Endodermal cell (in vitro differentiated cells): ENCODE measurements around the gene TSC2. TPM values are rescaled to one million over a fixed set of nuclear protein-coding genes. Genes with fewer than 3 reads are reported as not detected.

ENCODE experiments used
- DNase-seq: peaks from one replicate; pipeline ENCODE4 v3.0.0-alpha.2; 2017
- H3K27ac ChIP-seq: 2 replicates; pipeline ENCODE4 v1.5.1; 2013; ENCODE audit warnings: mild to moderate bottlenecking, low read depth, low read length, moderate library complexity
- H3K27me3 ChIP-seq: 2 replicates; pipeline ENCODE4 v1.6.1; 2013; ENCODE audit warnings: mild to moderate bottlenecking, low read length, moderate library complexity; ENCODE audit not compliant: insufficient read depth, control insufficient read depth, poor library complexity, severe bottlenecking
- H3K36me3 ChIP-seq: 2 replicates; pipeline ENCODE4 v1.7.0; 2013; ENCODE audit warnings: mild to moderate bottlenecking, low read length, moderate library complexity; ENCODE audit not compliant: control insufficient read depth, insufficient read depth
- H3K4me1 ChIP-seq: one replicate; pipeline ENCODE4 v1.7.0; 2013; ENCODE audit warnings: low read length; ENCODE audit not compliant: control insufficient read depth, insufficient read depth
- H3K4me3 ChIP-seq: 2 replicates; pipeline ENCODE4 v1.5.1; 2013; ENCODE audit warnings: mild to moderate bottlenecking, low read length, moderate library complexity
- H3K9ac ChIP-seq: 2 replicates; pipeline ENCODE4 v1.6.1; 2013; ENCODE audit warnings: mild to moderate bottlenecking, low read length, moderate library complexity; ENCODE audit not compliant: poor library complexity, severe bottlenecking; ENCODE audit errors: extremely low read depth
- H3K9me3 ChIP-seq: 2 replicates; pipeline ENCODE4 v1.6.1; 2013; ENCODE audit warnings: mild to moderate bottlenecking, low read length, moderate library complexity; ENCODE audit not compliant: control insufficient read depth
- H3K27ac Mint-ChIP-seq: 2 replicates; pipeline ENCODE4 v1.8.0; 2020; ENCODE audit warnings: mixed read lengths
- H3K27me3 Mint-ChIP-seq: 2 replicates; pipeline ENCODE4 v1.8.0; 2021; ENCODE audit warnings: mild to moderate bottlenecking, mixed read lengths; ENCODE audit not compliant: insufficient read depth
- H3K36me3 Mint-ChIP-seq: 2 replicates; pipeline ENCODE4 v1.8.0; 2020; ENCODE audit warnings: low read depth, mixed read lengths
- H3K4me1 Mint-ChIP-seq: 2 replicates; pipeline ENCODE4 v1.8.0; 2020; ENCODE audit warnings: mixed read lengths
- H3K4me3 Mint-ChIP-seq: 2 replicates; pipeline ENCODE4 v1.8.0; 2020; ENCODE audit warnings: mild to moderate bottlenecking, moderate library complexity, mixed read lengths
- H3K9me3 Mint-ChIP-seq: 2 replicates; pipeline ENCODE4 v1.8.0; 2020; ENCODE audit warnings: mild to moderate bottlenecking, mixed read lengths
- WGBS, 2 experiments: methylation state at CpG; one replicate each; pipeline versions ENCODE4 v1.1.5 to v1.1.7; 2013; ENCODE audit warnings: missing lambda C conversion rate in 2 of 2, mixed read lengths in 1 of 2; ENCODE audit not compliant: insufficient coverage in 1 of 2, insufficient read length in 1 of 2; 5-methylcytosine and 5-hydroxymethylcytosine counted together
- long read RNA-seq, 4 experiments: library from polyadenylated mRNA in 2 of 4; library from RNA in 1 of 4; library from capped mRNA in 1 of 4; stranded (forward) in 3 of 4; unstranded in 1 of 4; transcript quantifications; one replicate each; pipeline ENCODE4 v2.0.0, GENCODE V29; 2020 to 2021; ENCODE audit warnings: inconsistent platforms in 1 of 4
- polyA plus RNA-seq, 2 experiments: library from polyadenylated mRNA; stranded (reverse); fragments of 50-300 nt; gene quantifications; one replicate each; pipeline ENCODE4 v1.2.3, GENCODE V29; 2013
- total RNA-seq, 2 donors: library from RNA; stranded (reverse); fragmentation: NEBNext Ultra II Directional in 1 of 2; extraction: Animal tissue kit (Norgen Biotek cat#: 25700) in 1 of 2; gene quantifications; 2 replicates in 1 of 2; 3 replicates in 1 of 2; pipeline ENCODE4 v1.2.1, GENCODE V29; 2021
- TF ChIP-seq, protein P1 (sequence below): fragments of 200-600 bp; sonication (generic); conservative IDR thresholded peaks from 2 replicates; pipeline ENCODE4 v1.5.0; 2021; ENCODE audit warnings: antibody characterized with exemption, mild to moderate bottlenecking

TSC2 gene
- 100 to 1,000 TPM; 166 to 192 TPM for total RNA-seq
- polyA plus RNA-seq (2013, experiment 1 of 2): 81.6 TPM
- polyA plus RNA-seq (2013, experiment 2 of 2): 74.5 TPM
- long read RNA-seq, experiment 1, full-length matches to known transcripts: 6 of 32 reads
- long read RNA-seq, experiment 1, partial matches to known transcripts: 22 of 32 reads
- long read RNA-seq, experiment 1, other reads (novel, unspliced or antisense): 4 of 32 reads
- long read RNA-seq, experiment 2, full-length matches to known transcripts: 40 of 105 reads
- long read RNA-seq, experiment 2, partial matches to known transcripts: 41 of 105 reads
- long read RNA-seq, experiment 2, other reads (novel, unspliced or antisense): 24 of 105 reads
- long read RNA-seq, experiment 3, full-length matches to known transcripts: 55 of 132 reads
- long read RNA-seq, experiment 3, partial matches to known transcripts: 41 of 132 reads
- long read RNA-seq, experiment 3, other reads (novel, unspliced or antisense): 36 of 132 reads
- long read RNA-seq, experiment 4, partial matches to known transcripts: 6 of 9 reads
- long read RNA-seq, experiment 4, other reads (novel, unspliced or antisense): 3 of 9 reads

DNA sequence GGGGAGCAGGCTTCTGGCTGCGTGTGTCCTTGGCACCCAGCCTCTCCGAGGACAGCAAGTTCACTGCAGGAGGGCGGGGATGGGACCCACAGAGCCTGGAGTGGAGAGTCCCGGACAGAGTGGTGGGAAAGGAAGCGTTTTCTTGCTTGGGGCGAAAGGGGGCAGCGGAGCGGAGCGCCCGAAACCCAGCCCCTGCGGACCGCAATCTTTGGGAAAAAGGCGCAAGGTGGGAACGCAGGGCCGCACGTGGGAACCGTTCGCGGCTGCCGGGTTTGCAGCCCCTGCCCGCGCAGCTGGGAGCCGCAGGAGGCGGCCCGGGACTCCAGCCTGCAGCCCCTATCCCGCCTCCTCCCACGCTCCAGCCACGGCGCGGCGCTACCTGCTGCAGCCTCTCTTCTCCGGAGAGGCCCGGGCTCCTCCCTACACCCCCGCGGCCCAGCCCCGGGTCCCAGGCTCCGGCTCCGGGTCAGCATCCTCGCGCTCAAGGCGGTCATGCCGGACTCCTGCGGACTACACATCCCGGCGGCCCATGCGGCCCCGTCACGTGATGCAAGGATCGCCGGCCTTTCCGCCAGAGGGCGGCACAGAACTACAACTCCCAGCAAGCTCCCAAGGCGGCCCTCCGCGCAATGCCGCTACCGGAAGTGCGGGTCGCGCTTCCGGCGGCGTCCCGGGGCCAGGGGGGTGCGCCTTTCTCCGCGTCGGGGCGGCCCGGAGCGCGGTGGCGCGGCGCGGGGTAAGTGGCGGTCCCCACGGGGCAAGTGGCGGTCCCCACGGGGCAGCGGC lies at the start of gene TSC2, which contains the start of gene NTHL1:
TSS of gene TSC2 (plus strand) at position 656 of the 786 bp plus-strand sequence. CDS start 631 bp downstream, outside the sequence.
TSS of gene NTHL1 (minus strand) at position 505 of the 786 bp plus-strand sequence. CDS start at position 494, 11 bp downstream.
- Histone ChIP-seq H3K4me3 (peak within 1 kb of the TSS; percentile 87), H3K9me3 (no peaks in the 10 kb centered on the region), H3K36me3 (peaks cover 15% of the 10 kb centered on the region), H3K27ac (no peak within 1 kb of the TSS), H3K4me1 (no peaks in the 10 kb centered on the region), H3K9ac (peak within 1 kb of the TSS; percentile 51), H3K27me3 (no peaks in the 10 kb centered on the region)
- Mint-ChIP-seq H3K4me1 (peaks cover 11% of the 10 kb centered on the region), H3K27me3 (no peaks in the 10 kb centered on the region), H3K36me3 (peaks cover 19% of the 10 kb centered on the region), H3K4me3 (peak within 1 kb of the TSS; percentile 85), H3K9me3 (no peaks in the 10 kb centered on the region), H3K27ac (peak within 1 kb of the TSS; percentile 58)
- TF ChIP-seq, protein P1, sequence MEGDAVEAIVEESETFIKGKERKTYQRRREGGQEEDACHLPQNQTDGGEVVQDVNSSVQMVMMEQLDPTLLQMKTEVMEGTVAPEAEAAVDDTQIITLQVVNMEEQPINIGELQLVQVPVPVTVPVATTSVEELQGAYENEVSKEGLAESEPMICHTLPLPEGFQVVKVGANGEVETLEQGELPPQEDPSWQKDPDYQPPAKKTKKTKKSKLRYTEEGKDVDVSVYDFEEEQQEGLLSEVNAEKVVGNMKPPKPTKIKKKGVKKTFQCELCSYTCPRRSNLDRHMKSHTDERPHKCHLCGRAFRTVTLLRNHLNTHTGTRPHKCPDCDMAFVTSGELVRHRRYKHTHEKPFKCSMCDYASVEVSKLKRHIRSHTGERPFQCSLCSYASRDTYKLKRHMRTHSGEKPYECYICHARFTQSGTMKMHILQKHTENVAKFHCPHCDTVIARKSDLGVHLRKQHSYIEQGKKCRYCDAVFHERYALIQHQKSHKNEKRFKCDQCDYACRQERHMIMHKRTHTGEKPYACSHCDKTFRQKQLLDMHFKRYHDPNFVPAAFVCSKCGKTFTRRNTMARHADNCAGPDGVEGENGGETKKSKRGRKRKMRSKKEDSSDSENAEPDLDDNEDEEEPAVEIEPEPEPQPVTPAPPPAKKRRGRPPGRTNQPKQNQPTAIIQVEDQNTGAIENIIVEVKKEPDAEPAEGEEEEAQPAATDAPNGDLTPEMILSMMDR: peak; percentile 54
- DNase-seq: peak; percentile 99
- WGBS, 2 experiments: 0 to 1% methylated on average over 37 to 81 of the region's 81 CpGs

DNA sequence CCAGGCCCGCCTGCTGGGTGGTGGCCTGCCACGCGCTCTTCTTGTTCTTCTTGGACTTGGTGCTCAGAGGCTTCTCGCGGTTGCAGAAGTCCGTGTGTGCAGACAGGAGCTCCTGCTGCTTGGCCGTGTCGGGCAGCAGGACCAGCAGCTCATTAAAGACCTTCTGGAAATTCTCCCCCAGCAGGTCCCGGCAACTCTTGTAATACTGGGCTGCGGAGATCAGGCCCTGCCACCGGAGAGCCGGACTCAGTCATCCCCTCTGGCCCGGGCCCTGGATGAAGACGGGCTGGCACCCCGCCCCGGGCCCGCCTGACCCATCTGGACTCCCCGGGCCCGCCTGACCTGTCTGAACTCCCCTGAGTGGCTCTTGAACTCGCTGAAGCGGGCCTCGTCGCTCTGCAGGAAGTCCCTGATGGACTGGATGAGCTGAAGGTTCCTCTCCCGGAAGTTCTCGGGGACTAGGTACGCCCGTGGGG lies 49.4 kb upstream of the TSC2 start:
- Mint-ChIP-seq H3K9me3 (no peaks in the 10 kb centered on the region), H3K36me3 (peaks cover 30% of the 10 kb centered on the region), H3K27ac (no peak overlapping the region), H3K4me3 (no peak overlapping the region), H3K27me3 (peaks cover 4% of the 10 kb centered on the region), H3K4me1 (no peaks in the 10 kb centered on the region)
- Histone ChIP-seq H3K9ac (no peak overlapping the region), H3K9me3 (no peaks in the 10 kb centered on the region), H3K4me3 (no peak overlapping the region), H3K4me1 (no peaks in the 10 kb centered on the region), H3K27me3 (no peaks in the 10 kb centered on the region), H3K27ac (no peak overlapping the region), H3K36me3 (peaks cover 34% of the 10 kb centered on the region)
- 96 to 98% methylated on average over 20 to 27 of the region's 27 CpGs for WGBS, 2 experiments
- DNase-seq: no peak
- TF ChIP-seq, protein P1: no peak
